Neural cell (in vitro differentiated cells): Measurements from ENCODE around the gene MAGEA4. TPM values are rescaled to one million over a fixed set of nuclear protein-coding genes. Genes with fewer than 3 reads are reported as not detected.

ENCODE experiments used
- H2AFZ ChIP-seq: fragments of 200-600, 300-800 bp; sonication (generic), shearing (Covaris generic); 2 replicates; pipeline ENCODE4 v1.6.0; 2014; ENCODE audit warnings: low read depth, mild to moderate bottlenecking, antibody characterized with exemption, low read length, moderate library complexity
- H3F3A ChIP-seq: fragments of 200-600 bp; shearing (Covaris generic); 2 replicates; pipeline ENCODE4 v1.6.1; 2016; ENCODE audit warnings: mild to moderate bottlenecking, moderate library complexity, mixed read lengths, antibody characterized with exemption, low read length; ENCODE audit not compliant: insufficient read depth, poor library complexity, severe bottlenecking
- H3K27ac ChIP-seq: fragments of 200-600, 300-800 bp; sonication (generic), shearing (Covaris generic); 2 replicates; pipeline ENCODE4 v1.5.1; 2014; ENCODE audit warnings: mild to moderate bottlenecking, low read length, moderate library complexity
- H3K27me3 ChIP-seq: fragments of 300-800, 200-600 bp; sonication (generic), shearing (Covaris generic); 2 replicates; pipeline ENCODE4 v1.6.0; 2014; ENCODE audit warnings: mild to moderate bottlenecking, low read depth, low read length, moderate library complexity; ENCODE audit not compliant: insufficient read depth
- H3K36me3 ChIP-seq: fragments of 300-800, 200-600 bp; sonication (generic), shearing (Covaris generic); 2 replicates; pipeline ENCODE4 v1.5.1; 2014; ENCODE audit warnings: mild to moderate bottlenecking, antibody characterized with exemption, low read length, moderate library complexity; ENCODE audit not compliant: insufficient read depth
- H3K4me2 ChIP-seq: fragments of 300-800, 200-600 bp; sonication (generic), shearing (Covaris generic); 2 replicates; pipeline ENCODE4 v1.6.0; 2014; ENCODE audit warnings: mild to moderate bottlenecking, low read length
- H3K4me3 ChIP-seq: fragments of 300-800, 200-600 bp; sonication (generic), shearing (Covaris generic); 2 replicates; pipeline ENCODE4 v1.5.1; 2014; ENCODE audit warnings: mild to moderate bottlenecking, low read length, moderate library complexity
- H3K79me2 ChIP-seq: fragments of 200-600 bp; shearing (Covaris generic); replicated peaks from 2 replicates; pipeline ENCODE4 v1.6.0; 2014; ENCODE audit warnings: mild to moderate bottlenecking, low read length, moderate library complexity; ENCODE audit not compliant: insufficient read depth
- H3K9ac ChIP-seq: fragments of 300-800, 200-600 bp; sonication (generic), shearing (Covaris generic); 2 replicates; pipeline ENCODE4 v1.6.1; 2016; ENCODE audit warnings: mild to moderate bottlenecking, low read length, mixed read lengths
- H3K9me2 ChIP-seq: fragments of 200-600 bp; shearing (Covaris generic); 2 replicates; pipeline ENCODE4 v1.6.1; 2016; ENCODE audit warnings: mild to moderate bottlenecking, low read length, mixed read lengths; ENCODE audit not compliant: insufficient read depth
- H3K9me3 ChIP-seq: fragments of 200-600, 300-800 bp; sonication (generic), shearing (Covaris generic); 2 replicates; pipeline ENCODE4 v1.6.1; 2016; ENCODE audit warnings: mild to moderate bottlenecking, mixed run types, low read length, moderate library complexity, mixed read lengths
- H4K20me1 ChIP-seq: fragments of 200-600 bp; shearing (Covaris generic); 2 replicates; pipeline ENCODE4 v1.6.1; 2016; ENCODE audit warnings: mild to moderate bottlenecking, mixed run types; ENCODE audit not compliant: insufficient read depth
- CTCF ChIP-seq: fragments of 450-650 bp; IDR thresholded peaks from 2 replicates; pipeline ENCODE4 v1.5.1; 2014; ENCODE audit warnings: antibody characterized with exemption, mild to moderate bottlenecking, moderate library complexity; ENCODE audit not compliant: poor library complexity, severe bottlenecking
- EP300 ChIP-seq: fragments of 450-650 bp; conservative IDR thresholded peaks from 2 replicates; pipeline ENCODE4 v1.6.1; 2014; ENCODE audit warnings: antibody characterized with exemption, mild to moderate bottlenecking, moderate library complexity; ENCODE audit not compliant: poor library complexity, severe bottlenecking
- EZH2 ChIP-seq: fragments of 200-600, 300-800 bp; shearing (Covaris generic), sonication (generic); IDR thresholded peaks from 2 replicates; pipeline ENCODE4 v1.6.1; 2014; ENCODE audit warnings: antibody characterized with exemption, low read length, borderline replicate concordance, mild to moderate bottlenecking; ENCODE audit not compliant: insufficient read depth, poor library complexity, severe bottlenecking
- MXI1 ChIP-seq: fragments of 450-650 bp; conservative IDR thresholded peaks from 2 replicates; pipeline ENCODE4 v1.6.1; 2014; ENCODE audit warnings: antibody characterized with exemption, mild to moderate bottlenecking; ENCODE audit not compliant: poor library complexity, severe bottlenecking
- POLR2AphosphoS5 ChIP-seq: IDR thresholded peaks from 2 replicates; pipeline ENCODE4 v1.6.1; 2012
- RAD21 ChIP-seq: fragments of 450-650 bp; conservative IDR thresholded peaks from 2 replicates; pipeline ENCODE4 v1.6.1; 2014; ENCODE audit warnings: antibody characterized with exemption, mild to moderate bottlenecking, moderate library complexity
- REST ChIP-seq: IDR thresholded peaks from 2 replicates; pipeline ENCODE4 v1.6.1; 2012; ENCODE audit warnings: borderline replicate concordance
- SMC3 ChIP-seq: fragments of 450-650 bp; conservative IDR thresholded peaks from 2 replicates; pipeline ENCODE4 v1.6.1; 2014; ENCODE audit warnings: antibody characterized with exemption, mild to moderate bottlenecking, moderate library complexity; ENCODE audit not compliant: poor library complexity
- TAF1 ChIP-seq: IDR thresholded peaks from 2 replicates; pipeline ENCODE4 v1.6.1; 2012; ENCODE audit warnings: low read depth
- polyA plus RNA-seq: library from polyadenylated mRNA; depleted of rRNA; stranded (reverse); fragments of >200 nt; gene quantifications from 2 replicates; pipeline ENCODE4 v1.2.3, GENCODE V29; 2014

Gene MAGEA4
- polyA plus RNA-seq, 1 donor from 2014 or later, result not detected

- Histone ChIP-seq H3K9me2 (no peaks in the 10 kb centered on the region), H3K27ac (no peak overlapping the region), H3K9ac (no peak overlapping the region), H3K9me3 (no peaks in the 10 kb centered on the region), H3K4me2 (no peak overlapping the region), H2AFZ (no peak overlapping the region), H3K36me3 (no peaks in the 10 kb centered on the region), H3F3A (no peaks in the 10 kb centered on the region), H3K4me3 (no peak overlapping the region), H3K79me2 (no peaks in the 10 kb centered on the region), H4K20me1 (no peaks in the 10 kb centered on the region), H3K27me3 (no peaks in the 10 kb centered on the region)
- TF ChIP-seq CTCF (no peak), MXI1 (no peak), POLR2AphosphoS5 (no peak), SMC3 (no peak), EZH2 (no peak), TAF1 (no peak), REST (no peak)
Measured at GRCh38 chrX:151878574-151878973, 34.1 kb upstream of the MAGEA4 start.

- Histone ChIP-seq H3K4me2 (no peak overlapping the region), H3K9me2 (no peaks in the 10 kb centered on the region), H3F3A (no peaks in the 10 kb centered on the region), H3K27me3 (no peaks in the 10 kb centered on the region), H4K20me1 (no peaks in the 10 kb centered on the region), H3K27ac (no peak overlapping the region), H3K9me3 (no peaks in the 10 kb centered on the region), H3K4me3 (no peak overlapping the region), H3K36me3 (no peaks in the 10 kb centered on the region), H3K79me2 (no peaks in the 10 kb centered on the region), H3K9ac (no peak overlapping the region), H2AFZ (no peak overlapping the region)
- TF ChIP-seq MXI1 (no peak), CTCF (no peak), EZH2 (no peak), SMC3 (no peak), POLR2AphosphoS5 (no peak), EP300 (no peak), REST (no peak), RAD21 (no peak), TAF1 (no peak)
Measured at GRCh38 chrX:151879856-151880255, 32.8 kb upstream of the MAGEA4 start.
